Ishikawa (cell line): ENCODE results near the gene XAF1.

Experiments used
- CEBPB ChIP-seq: IDR thresholded peaks from 2 replicates; pipeline ENCODE4 v1.6.1; 2012
- CREB1 ChIP-seq: IDR thresholded peaks from 2 replicates; pipeline ENCODE4 v1.6.1; 2012; ENCODE audit warnings: low read depth
- EGR1 ChIP-seq: IDR thresholded peaks from 2 replicates; pipeline ENCODE4 v1.6.1; 2012
- EP300 ChIP-seq: IDR thresholded peaks from 2 replicates; pipeline ENCODE4 v1.6.1; 2012; ENCODE audit warnings: borderline replicate concordance
- FOXM1 ChIP-seq: IDR thresholded peaks from 2 replicates; pipeline ENCODE4 v1.6.1; 2012; ENCODE audit warnings: low read depth, borderline replicate concordance
- MAX ChIP-seq: IDR thresholded peaks from 2 replicates; pipeline ENCODE4 v1.6.1; 2012
- NFIC ChIP-seq: IDR thresholded peaks from 2 replicates; pipeline ENCODE4 v1.6.1; 2012
- RAD21 ChIP-seq: IDR thresholded peaks from 2 replicates; pipeline ENCODE4 v1.6.1; 2012; ENCODE audit warnings: low read depth
- REST ChIP-seq: IDR thresholded peaks from 2 replicates; pipeline ENCODE4 v1.6.1; 2012; ENCODE audit warnings: low read depth, mild to moderate bottlenecking
- TAF1 ChIP-seq: IDR thresholded peaks from 2 replicates; pipeline ENCODE4 v1.6.1; 2012; ENCODE audit warnings: low read depth, mild to moderate bottlenecking
- TCF12 ChIP-seq: IDR thresholded peaks from 2 replicates; pipeline ENCODE4 v1.6.1; 2012; ENCODE audit warnings: low read depth
- TEAD4 ChIP-seq: IDR thresholded peaks from 2 replicates; pipeline ENCODE4 v1.6.1; 2012
- USF1 ChIP-seq: IDR thresholded peaks from 2 replicates; pipeline ENCODE4 v1.6.1; 2012
- YY1 ChIP-seq: IDR thresholded peaks from 2 replicates; pipeline ENCODE4 v1.6.1; 2012; ENCODE audit warnings: low read depth
- ZBTB7A ChIP-seq: IDR thresholded peaks from 2 replicates; pipeline ENCODE4 v1.6.1; 2012; ENCODE audit warnings: low read depth

XAF1 gene

GRCh38 chr17:6775871-6776405, 20.1 kb downstream of the XAF1 start, which contains the start of gene FBXO39:
TSS of gene FBXO39 (plus strand) at chr17:6776215. CDS start at chr17:6779869, 3,654 bp downstream.
- TF ChIP-seq ZBTB7A (no peak), CEBPB (no peak), RAD21 (no peak), FOXM1 (no peak), EGR1 (no peak), MAX (no peak)

GRCh38 chr17:6779411-6779810, 23.6 kb downstream of the XAF1 start:
- TF ChIP-seq TCF12, result no peak
- TF ChIP-seq RAD21, result no peak
- no peak for TF ChIP-seq REST
- no peak for TF ChIP-seq TAF1
- no peak for TF ChIP-seq CEBPB
- no peak for TF ChIP-seq TEAD4
- no peak for TF ChIP-seq CREB1
- no peak for TF ChIP-seq EGR1
- TF ChIP-seq MAX, result no peak

GRCh38 chr17:6780001-6780400, 24.2 kb downstream of the XAF1 start:
- TF ChIP-seq YY1 (no peak), USF1 (no peak), NFIC (no peak)

- no peak for TF ChIP-seq TEAD4
- TF ChIP-seq RAD21, result no peak
- TF ChIP-seq EP300, result no peak
- no peak for TF ChIP-seq TCF12
- no peak for TF ChIP-seq CREB1
- no peak for TF ChIP-seq YY1
- no peak for TF ChIP-seq ZBTB7A
- no peak for TF ChIP-seq REST
Observed at GRCh38 chr17:6780886-6781285, 25.0 kb downstream of the XAF1 start.

GRCh38 chr17:6782244-6782643, 26.4 kb downstream of the XAF1 start:
- TF ChIP-seq TEAD4, result no peak

GRCh38 chr17:6786618-6787017, 30.8 kb downstream of the XAF1 start:
- TF ChIP-seq CEBPB (no peak), EGR1 (no peak), TAF1 (no peak), REST (no peak), ZBTB7A (no peak), TEAD4 (no peak)
